ENCODE data around the gene BFAR. TPM values are rescaled to one million over a fixed set of nuclear protein-coding genes. Genes with fewer than 3 reads are reported as not detected.
A peak's percentile ranks its signal among the peaks of the same experiment; 100 is the strongest.
"Not testable (repeated sequence)": the region's sequence is repeated elsewhere in the genome, so short reads cannot be mapped to it uniquely, and the experiment has no call there.

Gene BFAR
- total and polyA plus RNA-seq, 2 donors (not counting 3 experiments of a cell fraction or from before 2014, with no cell fraction given): 57.3 to 73.5 TPM

DNA sequence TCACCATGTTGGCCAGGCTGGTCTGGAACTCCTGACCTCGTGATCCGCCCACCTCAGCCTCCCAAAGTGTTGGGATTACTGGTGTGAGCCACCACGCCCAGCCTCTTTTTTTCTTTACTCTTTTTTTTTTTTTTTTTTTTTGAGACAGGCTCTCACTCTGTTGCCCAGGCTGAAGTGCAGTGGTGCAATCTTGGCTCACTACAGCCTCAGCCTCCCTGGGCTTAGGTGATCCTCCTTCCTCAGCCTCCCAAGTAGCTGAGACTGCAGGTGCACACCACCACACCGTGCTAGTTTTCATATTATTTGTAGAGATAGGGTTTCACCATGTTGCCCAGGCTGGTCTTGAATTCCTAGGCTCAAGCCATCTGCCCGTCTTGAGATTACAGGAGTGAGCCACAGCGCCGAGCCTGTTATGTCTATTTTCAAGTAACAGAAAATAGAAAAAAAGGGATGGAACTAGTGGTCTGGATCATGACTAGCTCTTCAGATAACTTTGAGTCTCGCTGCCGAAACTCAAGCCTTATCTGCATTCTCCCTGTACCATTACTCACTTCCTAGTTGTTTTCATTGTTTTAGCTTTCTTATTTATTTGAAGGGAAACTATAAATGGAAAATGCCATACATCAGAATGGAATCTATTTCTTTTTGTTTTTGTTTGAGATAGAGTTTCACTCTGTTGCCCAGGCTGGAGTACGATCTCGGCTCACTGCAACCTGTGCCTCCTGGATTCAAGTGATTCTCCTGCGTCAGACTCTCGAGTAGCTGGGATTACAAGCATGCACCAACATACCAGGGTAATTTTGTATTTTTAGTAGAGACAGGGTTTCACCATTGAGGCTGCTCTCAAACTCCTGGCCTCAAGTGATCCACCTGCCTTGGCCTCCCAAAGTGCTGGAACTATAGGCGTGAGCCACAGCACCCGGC lies 53.4 kb downstream of the BFAR start:
- H3K36me3 ChIP-seq (ENCODE audit: control insufficient read depth in 2 of 2, extremely low read depth in 1 of 2, insufficient read depth in 2 of 2, low read length in 2 of 2); H3K9me1 ChIP-seq (replicated peaks; ENCODE audit: control insufficient read depth, extremely low read depth, insufficient read depth, low read length); BruUV-seq (replicated peaks); intact Hi-C loops (cut with micrococcal nuclease); H3K27me3 ChIP-seq (ENCODE audit: control insufficient read depth in 2 of 2, insufficient read depth in 2 of 2, low read length in 2 of 2); H3K4me3 ChIP-seq (replicated peaks in 1 of 3; ENCODE audit: insufficient read depth in 1 of 3, low read depth in 1 of 3, low read length in 3 of 3); POLR2A ChIA-PET; H4K20me1 ChIP-seq (replicated peaks; ENCODE audit: control insufficient read depth, extremely low read depth, insufficient read depth, low read length); H3K4me1 ChIP-seq (ENCODE audit: control insufficient read depth, extremely low read depth, insufficient read depth, low read length); H3K9me3 ChIP-seq (replicated peaks; ENCODE audit: control insufficient read depth, insufficient read depth, low read length); H3K79me2 ChIP-seq (ENCODE audit: control insufficient read depth, insufficient read depth, low read length); dilution Hi-C loops (cut with MboI; ENCODE audit: extremely low pct_ligation_motif_present, low sequenced_read_pairs): not testable (repeated sequence)
- TF ChIP-seq GATA2 (IDR thresholded peaks at IDR 0.05; ENCODE audit: insufficient read depth, insufficient read length, low read depth, low read length) (peak; percentile 77), FOS (IDR thresholded peaks at IDR 0.05; ENCODE audit: borderline replicate concordance, insufficient read depth, low read length) (peak; percentile 37), JUN (IDR thresholded peaks at IDR 0.05; ENCODE audit: borderline replicate concordance, insufficient read depth, insufficient read length, low read depth) (peak; percentile 92)
- Histone ChIP-seq H2AFZ (ENCODE audit: low read depth, low read length) (peak overlapping the region; percentile 77), H3K27ac (ENCODE audit: insufficient read depth, low read depth, low read length) (peak overlapping the region; percentile 71), H3K4me2 (ENCODE audit: insufficient read depth, low read length) (peak overlapping the region; percentile 77), H3K9ac (replicated peaks; ENCODE audit: extremely low read depth, insufficient read depth, low read length) (peak overlapping the region; percentile 63)
- FAIRE-seq (peak; percentile 88), DNase-seq (ENCODE audit: low read depth, low spot score) (peak; percentile 91)
- CTCF ChIA-PET: interaction anchor here (1.1 kb wide), 1 partner anchor 11 kb away, joined by 4 read pairs; no protein-coding TSS in a partner anchor

DNA sequence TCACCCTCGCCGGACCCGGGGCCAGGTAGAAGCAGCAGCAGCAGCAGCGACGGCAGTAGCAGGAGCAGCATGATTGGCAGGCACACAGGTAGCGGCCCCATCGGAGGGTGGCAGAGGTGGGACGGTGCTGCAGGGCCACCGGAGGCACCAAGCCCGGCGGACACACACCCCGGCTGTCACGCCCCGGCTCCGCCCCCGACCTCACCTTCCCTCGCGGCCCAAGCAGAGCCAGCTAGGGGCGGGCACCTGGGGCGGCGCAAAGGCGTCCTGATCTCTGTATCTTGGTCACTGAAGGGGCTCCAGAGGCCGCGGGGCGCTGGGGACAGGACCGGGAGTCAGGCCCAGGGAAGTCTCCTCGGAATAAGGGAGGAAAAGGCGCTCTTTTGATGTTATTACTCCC lies 61.4 kb downstream of the BFAR start, which contains the start of gene PLA2G10:
PLA2G10 (minus strand) TSS at position 180 of the 400 bp plus-strand sequence; CDS start at position 101, 79 bp downstream.
- H3K27me3 ChIP-seq (ENCODE audit: control insufficient read depth in 2 of 2, insufficient read depth in 2 of 2, low read length in 2 of 2); DNase-seq (ENCODE audit: low read depth, low spot score); H3K4me2 ChIP-seq (ENCODE audit: insufficient read depth, low read length); dilution Hi-C loops (cut with MboI; ENCODE audit: extremely low pct_ligation_motif_present, low sequenced_read_pairs); H3K79me2 ChIP-seq (ENCODE audit: control insufficient read depth, insufficient read depth, low read length); intact Hi-C loops (cut with micrococcal nuclease); H4K20me1 ChIP-seq (replicated peaks; ENCODE audit: control insufficient read depth, extremely low read depth, insufficient read depth, low read length); H2AFZ ChIP-seq (ENCODE audit: low read depth, low read length); POLR2A ChIA-PET; H3K9me1 ChIP-seq (replicated peaks; ENCODE audit: control insufficient read depth, extremely low read depth, insufficient read depth, low read length); H3K27ac ChIP-seq (ENCODE audit: insufficient read depth, low read depth, low read length); BruUV-seq (replicated peaks); H3K9me3 ChIP-seq (replicated peaks; ENCODE audit: control insufficient read depth, insufficient read depth, low read length); H3K9ac ChIP-seq (replicated peaks; ENCODE audit: extremely low read depth, insufficient read depth, low read length); H3K4me1 ChIP-seq (ENCODE audit: control insufficient read depth, extremely low read depth, insufficient read depth, low read length); H3K36me3 ChIP-seq (ENCODE audit: control insufficient read depth in 2 of 2, extremely low read depth in 1 of 2, insufficient read depth in 2 of 2, low read length in 2 of 2); H3K4me3 ChIP-seq (replicated peaks in 1 of 3; ENCODE audit: insufficient read depth in 1 of 3, low read depth in 1 of 3, low read length in 3 of 3); FAIRE-seq; CTCF ChIA-PET: not testable (repeated sequence)

DNA sequence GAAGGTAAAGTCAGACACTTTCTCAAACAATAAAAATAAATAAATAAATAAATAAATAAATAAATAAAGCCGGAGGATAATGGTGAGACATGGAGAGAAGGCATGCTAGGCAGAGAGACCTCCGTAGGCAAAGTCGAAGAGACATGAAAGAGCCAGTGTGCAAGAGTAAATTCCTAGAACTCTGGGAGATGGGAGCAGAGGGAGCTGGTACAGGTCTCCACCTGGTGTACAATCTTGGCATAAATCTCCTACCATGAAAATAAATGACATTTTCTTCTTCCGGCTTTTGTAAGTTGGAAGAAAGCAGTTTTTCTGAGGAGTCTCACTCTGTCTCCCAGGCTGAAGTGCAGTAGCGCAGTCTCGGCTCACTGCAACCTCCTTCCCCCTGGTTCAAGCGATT lies 69.1 kb downstream of the BFAR start:
- H3K9me3 ChIP-seq (replicated peaks; ENCODE audit: control insufficient read depth, insufficient read depth, low read length); POLR2A ChIA-PET; DNase-seq (ENCODE audit: low read depth, low spot score); H3K27me3 ChIP-seq (ENCODE audit: control insufficient read depth in 2 of 2, insufficient read depth in 2 of 2, low read length in 2 of 2); H3K4me1 ChIP-seq (ENCODE audit: control insufficient read depth, extremely low read depth, insufficient read depth, low read length); CTCF ChIA-PET; H3K79me2 ChIP-seq (ENCODE audit: control insufficient read depth, insufficient read depth, low read length); H3K9ac ChIP-seq (replicated peaks; ENCODE audit: extremely low read depth, insufficient read depth, low read length); H2AFZ ChIP-seq (ENCODE audit: low read depth, low read length); intact Hi-C loops (cut with micrococcal nuclease); H3K9me1 ChIP-seq (replicated peaks; ENCODE audit: control insufficient read depth, extremely low read depth, insufficient read depth, low read length); H3K27ac ChIP-seq (ENCODE audit: insufficient read depth, low read depth, low read length); dilution Hi-C loops (cut with MboI; ENCODE audit: extremely low pct_ligation_motif_present, low sequenced_read_pairs); H3K36me3 ChIP-seq (ENCODE audit: control insufficient read depth in 2 of 2, extremely low read depth in 1 of 2, insufficient read depth in 2 of 2, low read length in 2 of 2); BruUV-seq (replicated peaks); H3K4me3 ChIP-seq (replicated peaks in 1 of 3; ENCODE audit: insufficient read depth in 1 of 3, low read depth in 1 of 3, low read length in 3 of 3); H3K4me2 ChIP-seq (ENCODE audit: insufficient read depth, low read length); H4K20me1 ChIP-seq (replicated peaks; ENCODE audit: control insufficient read depth, extremely low read depth, insufficient read depth, low read length): not testable (repeated sequence)
- peak; percentile 73 for FAIRE-seq
